GM12892 (cell line): ENCODE data around the gene LRRC15.

Source experiments
- POLR2A ChIP-seq: IDR thresholded peaks from 2 replicates; pipeline ENCODE4 v1.6.1; 2011; ENCODE audit warnings: low read depth, low read length, control low read depth
- POLR2AphosphoS5 ChIP-seq: IDR thresholded peaks from 2 replicates; pipeline ENCODE4 v1.6.1; 2011; ENCODE audit warnings: low read depth, low read length, control low read depth
- TAF1 ChIP-seq: IDR thresholded peaks from 2 replicates; pipeline ENCODE4 v1.6.1; 2011; ENCODE audit warnings: low read depth, mild to moderate bottlenecking, control low read depth, low read length, borderline replicate concordance

GRCh38 chr3:194351080-194351672, 18.4 kb downstream of the LRRC15 start, which contains the start of gene CPN2:
- no peak for TF ChIP-seq POLR2A
- TF ChIP-seq POLR2AphosphoS5, result no peak
- TF ChIP-seq TAF1, result no peak
